HL-60 (cell line): ENCODE measurements around the gene RAET1E.

Experiments used
- DNase-seq, 2 experiments: peaks; one replicate each; pipeline ENCODE4 v3.0.0-alpha.2; 2010 to 2020; ENCODE audit warnings: low read depth in 1 of 2, low spot score in 1 of 2
- H3K27ac ChIP-seq: fragments of 250-450 bp; sonication (Bioruptor Pico); replicated peaks from 2 replicates; pipeline ENCODE4 v1.5.1; 2020; ENCODE audit warnings: mild to moderate bottlenecking, moderate library complexity
- H3K27me3 ChIP-seq: fragments of 250-450 bp; sonication (Bioruptor Pico); 2 replicates; pipeline ENCODE4 v1.5.1; 2021; ENCODE audit warnings: mild to moderate bottlenecking, moderate library complexity; ENCODE audit not compliant: insufficient read depth, poor library complexity, severe bottlenecking
- H3K4me3 ChIP-seq: replicated peaks from 2 replicates; pipeline ENCODE4 v1.5.1; 2011; ENCODE audit warnings: mild to moderate bottlenecking, control low read depth, low read length; ENCODE audit not compliant: insufficient read depth
- CTCF ChIP-seq: IDR thresholded peaks from one replicate; pipeline ENCODE4 v1.5.1; 2011; ENCODE audit warnings: low read length, control low read depth, inconsistent platforms; ENCODE audit not compliant: insufficient read depth
- GABPA ChIP-seq: IDR thresholded peaks from 2 replicates; pipeline ENCODE4 v1.6.1; 2012; ENCODE audit warnings: low read depth
- POLR2AphosphoS5 ChIP-seq: IDR thresholded peaks from 2 replicates; pipeline ENCODE4 v1.6.1; 2012; ENCODE audit warnings: low read depth
- REST ChIP-seq: IDR thresholded peaks from 2 replicates; pipeline ENCODE4 v1.6.1; 2012; ENCODE audit warnings: low read depth; ENCODE audit not compliant: insufficient replicate concordance
- SPI1 ChIP-seq: IDR thresholded peaks from 2 replicates; pipeline ENCODE4 v1.6.1; 2012; ENCODE audit warnings: low read depth, mild to moderate bottlenecking, borderline replicate concordance

Gene RAET1E

GRCh38 chr6:149925974-149926777 is 28.3 kb upstream of the RAET1E start:
- Histone ChIP-seq H3K27me3 (peaks cover 38% of the 10 kb centered on the region), H3K27ac (no peak overlapping the region), H3K4me3 (peak overlapping the region; percentile 47)
- peak in 1 of 2 experiments; percentile 83 for DNase-seq
- TF ChIP-seq GABPA (no peak), POLR2AphosphoS5 (no peak), CTCF (peak; percentile 98)

- Histone ChIP-seq H3K4me3 (peak overlapping the region; percentile 47), H3K27ac (no peak overlapping the region), H3K27me3 (peaks cover 31% of the 10 kb centered on the region)
- peak in 1 of 2 experiments; percentile 23 for DNase-seq
- TF ChIP-seq SPI1, result no peak
- TF ChIP-seq CTCF, result no peak
- no peak for TF ChIP-seq POLR2AphosphoS5
Observed at GRCh38 chr6:149925253-149925973, 27.5 kb upstream of the RAET1E start.

- H3K27ac ChIP-seq, result no peak overlapping the region
- DNase-seq, result no peak
- TF ChIP-seq REST (no peak), POLR2AphosphoS5 (no peak)
- H3K27me3 ChIP-seq, result peaks cover 25% of the 10 kb centered on the region
- no peak overlapping the region for H3K4me3 ChIP-seq
Observed at GRCh38 chr6:149924933-149925252, 27.0 kb upstream of the RAET1E start.

GRCh38 chr6:149924206-149924932 is 26.5 kb upstream of the RAET1E start:
- peaks cover 22% of the 10 kb centered on the region for H3K27me3 ChIP-seq
- TF ChIP-seq SPI1 (no peak), REST (no peak), POLR2AphosphoS5 (no peak), GABPA (no peak), CTCF (no peak)

More at GRCh38 chr6:149924206-149924932, 26.5 kb upstream of the RAET1E start:
- no peak for DNase-seq
- Histone ChIP-seq H3K4me3 (no peak overlapping the region), H3K27ac (no peak overlapping the region)
